Stomach (tissue), 9 donors: Measurements from ENCODE around the gene MYT1. TPM values are rescaled to one million over a fixed set of nuclear protein-coding genes. Genes with fewer than 3 reads are reported as not detected.

ENCODE experiments used
- DNase-seq, 2 donors: peaks; one replicate each; pipeline versions ENCODE4 v3.0.0 to v3.0.0-alpha.2; 2013 to 2019
- H3K27ac ChIP-seq, 5 donors: fragments of 200-600 bp in 4 of 5; sonication (generic) in 4 of 5; one replicate each; pipeline ENCODE4 v1.5.1; 2013 to 2019; ENCODE audit warnings: mild to moderate bottlenecking in 1 of 5, moderate library complexity in 1 of 5
- H3K27me3 ChIP-seq, 3 donors: fragments of 200-600 bp; sonication (generic); one replicate each; pipeline ENCODE4 v1.5.1; 2017 to 2019; ENCODE audit warnings: mixed run types in 1 of 3
- H3K36me3 ChIP-seq, 4 donors: fragments of 200-600 bp; sonication (generic); 1 replicate in 3 of 4; 2 replicates in 1 of 4; pipeline ENCODE4 v1.5.1; 2016 to 2019
- H3K4me1 ChIP-seq, 4 donors: fragments of 200-600 bp; sonication (generic); one replicate each; pipeline ENCODE4 v1.5.1; 2016 to 2019
- H3K4me3 ChIP-seq, 4 donors: fragments of 200-600 bp; sonication (generic) in 3 of 4; one replicate each; pipeline ENCODE4 v1.5.1; 2016 to 2019; ENCODE audit warnings: mild to moderate bottlenecking in 1 of 4
- H3K9me3 ChIP-seq, 4 donors: fragments of 200-600 bp; sonication (generic); one replicate each; pipeline ENCODE4 v1.5.1; 2016 to 2019
- CTCF ChIP-seq, 7 experiments: fragments of 450-650 bp in 4 of 7; fragments of 200-600 bp in 3 of 7; sonication (generic) in 3 of 7; IDR thresholded peaks; one replicate each; pipeline ENCODE4 v1.5.1; 2016 to 2019; ENCODE audit warnings: antibody characterized with exemption in 7 of 7, control low read depth in 2 of 7, mild to moderate bottlenecking in 1 of 7
- EP300 ChIP-seq: sonication (generic); formaldehyde crosslinking; IDR thresholded peaks from one replicate; pipeline ENCODE4 v1.6.1; 2017; ENCODE audit warnings: antibody characterized with exemption
- POLR2A ChIP-seq, 4 donors: fragments of 450-650 bp; IDR thresholded peaks; one replicate each; pipeline ENCODE4 v1.6.1; 2016; ENCODE audit warnings: antibody characterized with exemption in 4 of 4, control low read depth in 2 of 4, mild to moderate bottlenecking in 1 of 4, moderate library complexity in 1 of 4
- POLR2AphosphoS5 ChIP-seq, 3 donors: sonication (generic); formaldehyde crosslinking; IDR thresholded peaks; one replicate each; pipeline ENCODE4 v1.6.1; 2016; ENCODE audit warnings: antibody characterized with exemption in 3 of 3
- WGBS, 5 donors: extraction: QIAGEN DNeasy Blood & Tissue Kit in 3 of 5; methylation state at CpG; one replicate each; pipeline versions ENCODE4 v1.1.5 to v1.1.7; 2013 to 2018; 5-methylcytosine and 5-hydroxymethylcytosine counted together
- intact Hi-C: fragments of 100-400 bp; cut with DNase I; formaldehyde crosslinking; loops from one replicate; pipeline ENCODE4 v1.15.1; 2023; ENCODE audit warnings: low total_unique reads
- polyA plus RNA-seq, 3 donors: library from polyadenylated mRNA; stranded (reverse); fragments of 200-250 nt; gene quantifications; one replicate each; pipeline ENCODE4 v1.2.3, GENCODE V29; 2013
- total RNA-seq, 5 donors: library from RNA; depleted of rRNA; stranded (reverse); fragments of >200 nt; gene quantifications; one replicate each; pipeline versions ENCODE4 v1.1.0 to v1.2.3, GENCODE V29; 2014 to 2016
- donor health status: healthy with polysubstance abuse.
- donor health status: Bipolar disorder and iron deficiency.
- donor health status: healthy.

MYT1 gene
- total and polyA plus RNA-seq, 8 donors: 0.08 to 0.55 (median 0.25) TPM; not detected in 5

- intact Hi-C loops: no loop called here
- no peaks in the 10 kb centered on the region for H3K9me3 ChIP-seq
- no peak overlapping the region for H3K4me3 ChIP-seq
- H3K27ac ChIP-seq: no peak overlapping the region
- TF ChIP-seq EP300 (no peak), CTCF (IDR thresholded peaks at IDR 0.05) (no peak), POLR2A (IDR thresholded peaks at IDR 0.05) (no peak)
- H3K36me3 ChIP-seq: peaks cover 14 to 38% (median 34%) of the 10 kb centered on the region in 4 donors
- H3K27me3 ChIP-seq: no peaks in the 10 kb centered on the region
- no peak for DNase-seq
- 92 to 96% (median 93%) methylated on average over 7 of the region's 7 CpGs for WGBS, 5 donors
- no peaks in the 10 kb centered on the region for H3K4me1 ChIP-seq
Observed at GRCh38 chr20:64276817-64277216, 112.6 kb downstream of the MYT1 start.

- TF ChIP-seq POLR2A (IDR thresholded peaks at IDR 0.05): no peak
- no peak for TF ChIP-seq POLR2AphosphoS5 (IDR thresholded peaks at IDR 0.05)
- TF ChIP-seq EP300: no peak
- TF ChIP-seq CTCF (IDR thresholded peaks at IDR 0.05): no peak
- H3K36me3 ChIP-seq: peaks cover 10 to 30% (median 24%) of the 10 kb centered on the region in 4 donors
- H3K27me3 ChIP-seq: no peaks in the 10 kb centered on the region
- DNase-seq: no peak
- intact Hi-C loops: no loop called here
- WGBS, 5 donors: 69 to 84% (median 70%) methylated on average over 9 to 10 of the region's 10 CpGs
- no peaks in the 10 kb centered on the region for H3K4me1 ChIP-seq
- no peaks in the 10 kb centered on the region for H3K9me3 ChIP-seq
- H3K4me3 ChIP-seq: no peak overlapping the region
- no peak overlapping the region for H3K27ac ChIP-seq
Observed at GRCh38 chr20:64277571-64278316, 113.5 kb downstream of the MYT1 start.

GRCh38 chr20:64278317-64278681 is 114.0 kb downstream of the MYT1 start:
- no peak for TF ChIP-seq POLR2AphosphoS5 (IDR thresholded peaks at IDR 0.05)
- no peak for TF ChIP-seq EP300
- no peak for TF ChIP-seq POLR2A (IDR thresholded peaks at IDR 0.05)
- TF ChIP-seq CTCF (IDR thresholded peaks at IDR 0.05): no peak
- intact Hi-C loops: no loop called here
- Histone ChIP-seq H3K27me3 (no peaks in the 10 kb centered on the region), H3K27ac (no peak overlapping the region), H3K9me3 (no peaks in the 10 kb centered on the region), H3K4me1 (no peaks in the 10 kb centered on the region), H3K36me3 (peaks cover 5 to 25% (median 19%) of the 10 kb centered on the region in 4 donors), H3K4me3 (no peak overlapping the region)
- 69 to 85% (median 82%) methylated on average over 4 of the region's 4 CpGs for WGBS, 5 donors
- no peak for DNase-seq

GRCh38 chr20:64279826-64280459 is 115.7 kb downstream of the MYT1 start:
- DNase-seq: no peak
- WGBS, 5 donors: 76 to 86% (median 80%) methylated on average over 7 of the region's 7 CpGs
- Histone ChIP-seq H3K27ac (no peak overlapping the region), H3K4me3 (no peak overlapping the region), H3K9me3 (no peaks in the 10 kb centered on the region), H3K36me3 (peaks cover 0 to 8% (median 2%) of the 10 kb centered on the region in 4 donors), H3K27me3 (no peaks in the 10 kb centered on the region), H3K4me1 (no peaks in the 10 kb centered on the region)
- TF ChIP-seq POLR2A (IDR thresholded peaks at IDR 0.05): no peak
- no peak for TF ChIP-seq POLR2AphosphoS5 (IDR thresholded peaks at IDR 0.05)
- TF ChIP-seq EP300: no peak
- TF ChIP-seq CTCF (IDR thresholded peaks at IDR 0.05): no peak
- intact Hi-C loops: no loop called here
